Adipocyte (in vitro differentiated cells): ENCODE measurements around the gene PRKAA1.
"Not testable (repeated sequence)": the region's sequence is repeated elsewhere in the genome, so short reads cannot be mapped to it uniquely, and the experiment has no call there.

ENCODE experiments used
- DNase-seq: peaks from one replicate; pipeline ENCODE4 v3.0.0-alpha.2; 2015; ENCODE audit warnings: low read depth
- H3K27me3 ChIP-seq: replicated peaks from 2 replicates; pipeline ENCODE4 v1.7.0; 2013; ENCODE audit warnings: mild to moderate bottlenecking, low read length, moderate library complexity; ENCODE audit not compliant: control insufficient read depth, insufficient read depth
- H3K36me3 ChIP-seq: 2 replicates; pipeline ENCODE4 v1.7.0; 2013; ENCODE audit warnings: low read length, mild to moderate bottlenecking, moderate library complexity; ENCODE audit not compliant: control insufficient read depth, insufficient read depth, severe bottlenecking
- H3K4me1 ChIP-seq: 2 replicates; pipeline ENCODE4 v1.7.0; 2013; ENCODE audit warnings: mild to moderate bottlenecking, low read length, moderate library complexity; ENCODE audit not compliant: control insufficient read depth, insufficient read depth
- H3K4me3 ChIP-seq: 2 replicates; pipeline ENCODE4 v1.7.0; 2013; ENCODE audit warnings: mild to moderate bottlenecking, low read length, moderate library complexity
- H3K9ac ChIP-seq: 2 replicates; pipeline ENCODE4 v1.7.0; 2013; ENCODE audit warnings: mild to moderate bottlenecking, low read length, moderate library complexity
- H3K9me3 ChIP-seq: 2 replicates; pipeline ENCODE4 v1.7.0; 2013; ENCODE audit warnings: mild to moderate bottlenecking, low read length, moderate library complexity; ENCODE audit not compliant: control insufficient read depth

Gene PRKAA1

GRCh38 chr5:40716590-40716989 lies 81.6 kb downstream of the PRKAA1 start:
- Histone ChIP-seq H3K36me3 (peaks cover 9% of the 10 kb centered on the region), H3K9ac (no peak overlapping the region), H3K4me1 (peaks cover 28% of the 10 kb centered on the region), H3K4me3 (no peak overlapping the region), H3K9me3 (no peaks in the 10 kb centered on the region), H3K27me3 (no peaks in the 10 kb centered on the region)
- no peak for DNase-seq

DNA sequence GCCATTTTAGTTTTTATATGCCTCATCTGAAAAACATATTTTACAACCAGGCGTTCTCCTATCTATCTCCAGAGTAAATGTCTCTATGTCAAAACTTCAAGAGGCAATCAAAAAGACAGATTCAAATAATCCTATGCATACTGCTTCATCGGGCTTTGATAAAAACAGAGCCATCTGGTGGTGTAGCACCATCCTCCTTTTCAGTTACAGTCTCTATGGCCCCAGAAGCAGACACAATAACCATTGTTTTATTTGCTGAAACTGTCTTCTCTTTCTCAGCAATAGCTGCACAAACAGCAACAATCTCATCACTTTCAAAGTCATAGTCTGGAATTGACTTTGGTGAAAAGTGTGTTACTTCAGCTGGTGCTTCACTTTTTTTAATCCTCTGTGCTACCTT lies 82.2 kb downstream of the PRKAA1 start:
- H3K4me1 ChIP-seq = peaks cover 28% of the 10 kb centered on the region

DNA sequence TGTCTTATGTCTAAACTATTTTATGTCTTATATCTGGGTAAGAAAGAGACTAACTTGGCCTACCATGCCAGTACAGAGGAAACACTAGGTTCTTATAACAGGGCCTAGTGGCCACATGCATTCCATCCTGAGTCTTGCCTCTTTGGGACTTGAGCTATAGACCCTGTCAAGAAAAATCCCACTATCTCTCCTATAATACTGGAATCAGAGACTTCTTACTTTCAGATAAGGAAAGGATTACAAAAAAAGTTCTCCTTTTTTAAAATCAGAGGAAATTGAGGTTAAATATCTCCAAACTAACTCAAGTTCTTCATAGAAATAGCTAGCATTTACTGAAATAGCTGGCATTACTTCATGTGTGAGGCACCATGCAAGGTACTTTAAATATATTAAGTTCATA lies 84.2 kb downstream of the PRKAA1 start:
- H3K9ac ChIP-seq = no peak overlapping the region
- no peaks in the 10 kb centered on the region for H3K9me3 ChIP-seq
- no peak for DNase-seq
- H3K4me1 ChIP-seq = peaks cover 28% of the 10 kb centered on the region
- H3K36me3 ChIP-seq = no peaks in the 10 kb centered on the region
- H3K4me3 ChIP-seq = no peak overlapping the region
- H3K27me3 ChIP-seq = no peaks in the 10 kb centered on the region

More for the DNA sequence above, 82.2 kb downstream of the PRKAA1 start:
- no peak for DNase-seq
- Histone ChIP-seq H3K36me3 (peaks cover 9% of the 10 kb centered on the region), H3K9me3 (no peaks in the 10 kb centered on the region), H3K9ac (no peak overlapping the region), H3K27me3 (no peaks in the 10 kb centered on the region), H3K4me3 (no peak overlapping the region)

DNA sequence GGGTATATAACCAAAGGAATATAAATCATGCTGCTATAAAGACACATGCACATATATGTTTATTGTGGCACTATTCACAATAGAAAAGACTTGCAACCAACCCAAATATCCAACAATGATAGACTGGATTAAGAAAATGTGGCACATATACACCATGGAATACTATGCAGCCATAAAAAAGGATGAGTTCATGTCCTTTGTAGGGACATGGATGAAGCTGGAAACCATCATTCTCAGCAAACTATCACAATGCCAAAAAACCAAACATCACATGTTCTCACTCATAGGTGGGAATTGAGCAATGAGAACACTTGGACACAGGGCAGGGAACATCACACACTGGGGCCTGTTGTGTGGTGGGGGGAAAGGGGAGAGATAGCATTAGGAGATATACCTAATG lies 87.6 kb downstream of the PRKAA1 start:
- DNase-seq = not testable (repeated sequence)

More for the DNA sequence above, 87.6 kb downstream of the PRKAA1 start:
- not testable (repeated sequence) for H3K27me3 ChIP-seq, H3K36me3 ChIP-seq, H3K9me3 ChIP-seq, H3K4me3 ChIP-seq, H3K9ac ChIP-seq, H3K4me1 ChIP-seq
